Endothelial cell of umbilical vein (primary cell): Measurements from ENCODE around the gene PTRH1. TPM values are rescaled to one million over a fixed set of nuclear protein-coding genes. Genes with fewer than 3 reads are reported as not detected.

Source experiments
- BruUV-seq: library from RNA; stranded (reverse); fragments of 400-500 nt; replicated peaks from 2 replicates; lab custom pipeline; 2021; lab: Mats Ljungman, UMichigan
- CTCF ChIA-PET: fragments of 300-600, 350-600 bp; sonication (Branson Sonifier 250); formaldehyde crosslinking; loops from one replicate; lab custom pipeline; 2021; ENCODE audit warnings: antibody characterized with exemption, inconsistent platforms; lab: Charles Lee
- POLR2A ChIA-PET: fragments of 300-600, 350-600 bp; sonication (Branson Sonifier 250); formaldehyde crosslinking; loops from one replicate; lab custom pipeline; 2021; ENCODE audit warnings: antibody characterized with exemption, inconsistent platforms; lab: Charles Lee
- DNase-seq: peaks from one replicate; pipeline ENCODE4 v3.0.0-alpha.2; 2011; ENCODE audit warnings: low read depth, low spot score
- FAIRE-seq: peaks from 2 replicates; lab custom pipeline; 2011; peaks lifted over from hg19 to GRCh38; lab: Jason Lieb, UNC
- H2AFZ ChIP-seq: 2 replicates; pipeline ENCODE4 v1.6.0; 2012; ENCODE audit warnings: low read depth, low read length, control low read depth, inconsistent platforms
- H3K27ac ChIP-seq: 2 replicates; pipeline ENCODE4 v1.5.1; 2011; ENCODE audit warnings: low read depth, mild to moderate bottlenecking, control low read depth, low read length, moderate library complexity; ENCODE audit not compliant: insufficient read depth
- H3K27me3 ChIP-seq, 2 experiments: 2 replicates each; pipeline versions ENCODE4 v1.6.0 to v1.6.1; 2011; ENCODE audit warnings: low read length in 2 of 2, mixed read lengths in 1 of 2; ENCODE audit not compliant: control insufficient read depth in 2 of 2, insufficient read depth in 2 of 2
- H3K36me3 ChIP-seq, 2 experiments: 2 replicates in 1 of 2; 3 replicates in 1 of 2; pipeline ENCODE4 v1.5.1; 2011; ENCODE audit warnings: low read length in 2 of 2, mild to moderate bottlenecking in 1 of 2, moderate library complexity in 1 of 2; ENCODE audit not compliant: control insufficient read depth in 2 of 2, insufficient read depth in 2 of 2; ENCODE audit errors: extremely low read depth in 1 of 2
- H3K4me1 ChIP-seq: 3 replicates; pipeline ENCODE4 v1.5.1; 2011; ENCODE audit warnings: mild to moderate bottlenecking, low read length; ENCODE audit not compliant: control insufficient read depth, insufficient read depth; ENCODE audit errors: extremely low read depth
- H3K4me2 ChIP-seq: 2 replicates; pipeline ENCODE4 v1.6.1; 2011; ENCODE audit warnings: low read length, control low read depth, mixed read lengths; ENCODE audit not compliant: insufficient read depth
- H3K4me3 ChIP-seq, 3 experiments: fragments of 200-600 bp in 1 of 3; sonication (generic), shearing (Covaris generic) in 1 of 3; replicated peaks in 1 of 3; 2 replicates each; pipeline ENCODE4 v1.5.1; 2011 to 2016; ENCODE audit warnings: control low read depth in 3 of 3, low read length in 3 of 3, mild to moderate bottlenecking in 2 of 3, inconsistent platforms in 1 of 3, low read depth in 1 of 3, moderate library complexity in 1 of 3; ENCODE audit not compliant: insufficient read depth in 1 of 3
- H3K79me2 ChIP-seq: 2 replicates; pipeline ENCODE4 v1.6.0; 2012; ENCODE audit warnings: low read length, inconsistent platforms; ENCODE audit not compliant: control insufficient read depth, insufficient read depth
- H3K9ac ChIP-seq: replicated peaks from 2 replicates; pipeline ENCODE3; 2011; ENCODE audit warnings: low read length, control low read depth; ENCODE audit not compliant: insufficient read depth; ENCODE audit errors: extremely low read depth
- H3K9me1 ChIP-seq: replicated peaks from 3 replicates; pipeline ENCODE4 v1.6.0; 2011; ENCODE audit warnings: mild to moderate bottlenecking, low read length; ENCODE audit not compliant: control insufficient read depth, insufficient read depth; ENCODE audit errors: extremely low read depth
- H3K9me3 ChIP-seq: replicated peaks from 2 replicates; pipeline ENCODE4 v1.5.1; 2012; ENCODE audit warnings: low read length, inconsistent platforms; ENCODE audit not compliant: control insufficient read depth, insufficient read depth
- H4K20me1 ChIP-seq: replicated peaks from 2 replicates; pipeline ENCODE3; 2011; ENCODE audit warnings: mild to moderate bottlenecking, low read length; ENCODE audit not compliant: control insufficient read depth, insufficient read depth; ENCODE audit errors: extremely low read depth
- CTCF ChIP-seq, 2 donors: IDR thresholded peaks; 1 replicate in 1 of 2; 2 replicates in 1 of 2; pipeline ENCODE4 v1.5.1; 2011; ENCODE audit warnings: low read length in 2 of 2, mild to moderate bottlenecking in 2 of 2, moderate library complexity in 2 of 2, control low read depth in 1 of 2, inconsistent platforms in 1 of 2, low read depth in 1 of 2; ENCODE audit not compliant: insufficient read depth in 1 of 2; ENCODE audit errors: extremely low read depth in 1 of 2
- EZH2 ChIP-seq: IDR thresholded peaks from 2 replicates; pipeline ENCODE4 v1.6.1; 2012; ENCODE audit warnings: borderline replicate concordance, low read depth, mild to moderate bottlenecking, moderate library complexity, low read length, inconsistent platforms; ENCODE audit not compliant: severe bottlenecking
- FOS ChIP-seq: IDR thresholded peaks from 2 replicates; pipeline ENCODE4 v1.6.1; 2011; ENCODE audit warnings: mild to moderate bottlenecking, low read length, moderate library complexity, borderline replicate concordance; ENCODE audit not compliant: insufficient read depth
- GATA2 ChIP-seq: IDR thresholded peaks from 2 replicates; pipeline ENCODE4 v1.7.0; 2011; ENCODE audit warnings: low read depth, mild to moderate bottlenecking, moderate library complexity, mixed read lengths, low read length; ENCODE audit not compliant: insufficient read length, insufficient read depth
- JUN ChIP-seq: IDR thresholded peaks from 2 replicates; pipeline ENCODE4 v1.6.1; 2011; ENCODE audit warnings: borderline replicate concordance, low read depth; ENCODE audit not compliant: insufficient read length, insufficient read depth
- MAX ChIP-seq: IDR thresholded peaks from 2 replicates; pipeline ENCODE4 v1.6.1; 2011; ENCODE audit not compliant: insufficient read depth, insufficient read length
- MYC ChIP-seq: IDR thresholded peaks from one replicate; pipeline ENCODE4 v1.6.1; 2011; ENCODE audit warnings: mild to moderate bottlenecking, low read depth, low read length
- POLR2A ChIP-seq: IDR thresholded peaks from 2 replicates; pipeline ENCODE4 v1.6.1; 2012; ENCODE audit warnings: low read depth, mild to moderate bottlenecking, control low read depth, low read length
- POLR2AphosphoS5 ChIP-seq: IDR thresholded peaks from 2 replicates; pipeline ENCODE4 v1.6.1; 2012; ENCODE audit warnings: low read depth, mild to moderate bottlenecking, control low read depth, low read length, moderate library complexity; ENCODE audit not compliant: insufficient read depth
- dilution Hi-C: fragments of 300-500 bp; cut with MboI; formaldehyde crosslinking; loops from one replicate; pipeline ENCODE4 v1.15.0; 2019; ENCODE audit warnings: low sequenced_read_pairs; ENCODE audit not compliant: extremely low pct_ligation_motif_present
- intact Hi-C: fragments of 100-400 bp; cut with micrococcal nuclease; formaldehyde crosslinking; loops from one replicate; pipeline ENCODE4 v1.10.0; 2022
- polyA plus RNA-seq, 4 experiments: library from polyadenylated mRNA; depleted of rRNA in 3 of 4; stranded (reverse) in 3 of 4; unstranded in 1 of 4; fragments of >200 nt; gene quantifications; 2 replicates each; pipeline versions ENCODE4 v1.2.1 to v1.2.3, GENCODE V29; 2011 to 2012; ENCODE audit warnings: missing spikeins in 1 of 4
- total RNA-seq: library from RNA; stranded (reverse); gene quantifications from 2 replicates; pipeline ENCODE4 v1.2.3, GENCODE V29; 2021

Gene PTRH1
- total and polyA plus RNA-seq, 2 donors (not counting 3 experiments of a cell fraction or from before 2014, with no cell fraction given): 25.1 to 52.2 TPM

GRCh38 chr9:127692071-127692470, 23.4 kb downstream of the PTRH1 start:
- H3K9me3 ChIP-seq: no peaks in the 10 kb centered on the region
- H3K9me1 ChIP-seq: no peaks in the 10 kb centered on the region
- H3K4me1 ChIP-seq: no peaks in the 10 kb centered on the region
- TF ChIP-seq POLR2AphosphoS5 (no peak), GATA2 (no peak), MAX (no peak), JUN (no peak), FOS (no peak), MYC (no peak), CTCF (IDR thresholded peaks at IDR 0.05; ENCODE audit: extremely low read depth in 1 of 2, insufficient read depth in 1 of 2, low read depth in 1 of 2, low read length in 2 of 2) (no peak), POLR2A (no peak), EZH2 (no peak)
- H2AFZ ChIP-seq: no peak overlapping the region
- BruUV-seq: no TSS peak
- ChIA-PET CTCF (no interaction called here), POLR2A (no interaction called here)
- peaks cover 0 to 14% of the 10 kb centered on the region in 2 experiments for H3K36me3 ChIP-seq
- H3K4me2 ChIP-seq: no peak overlapping the region
- intact Hi-C loops (no loop called here), dilution Hi-C loops (no loop called here)
- no peak overlapping the region for H3K9ac ChIP-seq
- no peaks in the 10 kb centered on the region for H3K27me3 ChIP-seq
- no peak overlapping the region for H3K27ac ChIP-seq
- FAIRE-seq (no peak), DNase-seq (no peak)
- H4K20me1 ChIP-seq: no peaks in the 10 kb centered on the region
- no peak overlapping the region for H3K4me3 ChIP-seq
- H3K79me2 ChIP-seq: no peaks in the 10 kb centered on the region
